ENCODE results near the gene RAB6D. TPM values are rescaled to one million over a fixed set of nuclear protein-coding genes. Genes with fewer than 3 reads are reported as not detected.

Gene RAB6D
- under 0.01 TPM in 1 of 2 replicates, not detected in the other for total RNA-seq

GRCh38 chr2:131363703-131364186, at the start of gene RAB6D:
Gene RAB6D (minus strand): TSS chr2:131364168. CDS start chr2:131363720, 448 bp downstream.

Other genes with a start within 250 kb of the RAB6D start
- gene POTEE, start 154.6 kb downstream of the RAB6D start, total RNA-seq: not detected in 2 replicates
- not detected in 2 replicates for gene TUBA3D, start 112.0 kb upstream of the RAB6D start, total RNA-seq
- gene MZT2A, start 128.2 kb upstream of the RAB6D start, total RNA-seq: 185 and 259 TPM in 2 replicates
- 6.0 and 15.6 TPM in 2 replicates for gene CCDC74A, start 163.7 kb upstream of the RAB6D start, total RNA-seq

Measured in tracheal epithelial cell (primary cell).